Stimulated activated CD4-positive, alpha-beta T cell treated with anti-CD3 and anti-CD28 coated beads, Interleukin-1b, Interleukin-23, amount 100 ng/mL, for 4 hours (primary cell): ENCODE measurements around the gene SVOP.
"Not testable (repeated sequence)": the region's sequence is repeated elsewhere in the genome, so short reads cannot be mapped to it uniquely, and the experiment has no call there.

ENCODE experiments used
- DNase-seq, 2 donors: peaks; one replicate each; pipeline ENCODE4 v3.0.0-alpha.2; 2020; ENCODE audit warnings: low read depth in 2 of 2

The SVOP gene

DNA sequence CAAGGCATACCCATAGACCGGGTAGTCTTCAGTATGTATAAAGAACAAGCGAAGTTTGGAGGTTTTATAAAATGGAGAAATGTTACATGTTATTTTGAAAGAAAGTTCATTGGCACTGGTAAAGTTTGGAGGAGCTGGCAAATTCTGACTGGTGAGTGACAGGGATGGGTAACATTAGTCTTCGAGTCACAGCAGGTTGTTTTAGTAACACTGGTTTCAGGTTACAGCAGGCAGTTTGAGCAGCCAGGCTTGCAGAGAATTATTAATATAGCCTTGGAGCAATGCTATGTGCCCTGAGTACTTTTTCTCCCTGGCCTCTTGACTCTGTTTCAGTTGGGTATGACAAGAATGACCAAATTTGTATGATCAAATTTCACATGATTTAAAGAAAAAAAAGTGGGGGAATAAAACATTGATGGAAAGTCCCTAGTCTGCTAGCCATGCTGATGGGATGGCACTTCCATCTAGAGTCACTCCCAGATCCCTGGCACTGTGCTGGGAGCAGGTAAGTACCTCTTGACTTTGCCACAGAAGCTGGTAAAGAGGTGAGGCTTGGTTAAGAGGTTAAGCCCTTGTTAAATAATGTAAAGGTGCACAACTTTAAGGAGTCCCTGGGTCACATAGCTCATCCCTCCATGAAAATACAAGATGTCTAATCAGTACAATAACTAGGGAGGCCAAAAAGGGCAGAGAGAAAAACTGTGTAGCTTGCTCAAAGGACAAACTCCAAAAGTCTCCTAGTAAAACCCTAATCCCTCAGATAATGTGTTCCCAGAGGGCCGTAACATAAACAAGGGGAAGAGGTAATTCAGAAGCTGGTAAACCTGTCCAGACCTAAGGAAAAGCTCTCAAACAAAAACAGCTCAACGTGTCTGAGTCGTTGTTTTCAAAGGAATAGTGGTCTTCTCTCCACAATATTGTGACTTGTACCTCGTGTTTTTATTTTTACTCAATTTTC, 12.7 kb upstream of the SVOP start:
- no peak for DNase-seq

DNA sequence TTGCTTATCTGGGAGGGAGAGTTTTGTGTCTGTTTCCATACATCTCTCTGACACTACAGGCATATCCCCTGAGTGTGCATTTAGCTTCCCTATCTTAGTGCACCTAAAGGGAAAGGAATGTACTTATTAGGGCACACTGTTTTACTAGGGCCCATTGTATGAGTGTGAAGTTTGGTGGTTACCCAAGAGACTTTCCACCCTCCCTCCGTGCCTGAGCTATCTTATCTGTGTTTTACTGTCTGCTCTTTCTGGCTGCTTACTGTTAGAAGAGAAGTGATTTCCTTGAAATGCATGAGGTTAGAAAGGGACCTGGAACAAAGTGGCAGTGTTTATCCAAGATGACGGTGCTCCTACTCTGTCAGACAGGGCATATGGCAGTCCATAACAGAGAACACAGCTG, 8.5 kb upstream of the SVOP start:
- DNase-seq: no peak

DNA sequence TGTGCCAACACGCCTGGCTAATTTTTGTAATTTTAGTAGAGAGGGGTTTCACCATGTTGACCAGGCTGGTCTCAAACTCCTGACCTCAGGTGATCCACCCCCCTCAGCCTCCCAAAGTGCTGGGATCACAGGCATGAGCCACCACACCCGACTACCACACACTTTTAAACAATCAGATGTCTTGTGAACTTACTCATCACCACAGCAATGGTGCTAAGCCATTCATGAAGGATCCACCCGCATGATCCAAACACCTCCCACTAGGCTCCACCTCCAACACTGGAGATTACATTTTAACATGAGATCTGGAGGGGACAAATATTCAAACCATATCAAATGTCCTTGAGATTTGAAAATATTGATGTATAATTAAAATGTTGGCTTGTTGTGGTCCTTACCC, 7.8 kb upstream of the SVOP start:
- DNase-seq: not testable (repeated sequence)

DNA sequence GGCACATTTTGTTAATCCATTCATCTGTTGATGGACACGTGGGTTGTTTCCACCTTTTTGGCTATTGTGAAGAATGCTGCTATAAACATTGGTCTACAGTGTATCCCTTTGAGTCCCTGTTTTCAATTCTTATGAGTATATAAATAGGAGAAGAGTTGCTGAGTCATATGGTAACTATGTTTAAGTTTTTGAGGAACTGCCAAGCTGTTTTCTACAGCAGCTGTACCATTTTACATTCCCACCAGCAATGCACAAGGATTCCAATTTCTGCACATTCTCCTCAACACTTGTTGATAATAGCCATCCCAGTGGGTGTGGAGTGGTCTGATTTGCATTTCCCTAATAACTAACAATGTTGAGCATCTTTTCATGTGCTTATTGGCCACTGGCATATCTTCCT, 6.9 kb upstream of the SVOP start:
- DNase-seq: no peak

DNA sequence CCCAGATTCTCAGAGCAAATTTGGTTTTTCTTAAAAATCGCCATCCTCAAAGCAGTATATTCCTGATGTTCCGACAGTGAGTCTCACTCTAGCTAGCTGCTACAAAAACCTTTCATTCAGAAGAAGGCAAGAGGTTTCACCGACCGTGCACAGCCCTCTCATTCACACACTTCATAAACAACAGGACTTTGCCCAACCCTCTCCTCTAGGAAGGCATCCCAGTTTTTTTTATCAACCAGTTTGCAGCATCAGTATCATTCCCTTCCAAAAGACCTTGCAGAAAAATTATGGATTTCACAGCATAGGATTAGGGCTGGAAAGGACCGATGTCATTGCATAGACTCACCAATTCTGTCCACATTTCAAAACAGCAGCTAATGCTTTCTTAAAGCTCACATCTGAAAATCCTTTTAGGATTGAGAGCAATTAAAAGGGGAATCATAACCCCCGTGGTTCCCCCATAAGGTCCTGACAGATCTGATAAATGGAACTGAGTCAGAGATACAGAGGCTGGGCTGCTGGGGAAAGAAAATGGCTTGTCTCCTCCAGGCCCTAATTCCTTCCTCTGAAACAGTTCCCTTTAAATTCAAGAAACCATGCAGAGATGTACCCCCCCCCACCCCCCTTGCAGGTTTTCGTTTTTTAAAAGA, 597 bp downstream of the SVOP start:
- no peak for DNase-seq

DNA sequence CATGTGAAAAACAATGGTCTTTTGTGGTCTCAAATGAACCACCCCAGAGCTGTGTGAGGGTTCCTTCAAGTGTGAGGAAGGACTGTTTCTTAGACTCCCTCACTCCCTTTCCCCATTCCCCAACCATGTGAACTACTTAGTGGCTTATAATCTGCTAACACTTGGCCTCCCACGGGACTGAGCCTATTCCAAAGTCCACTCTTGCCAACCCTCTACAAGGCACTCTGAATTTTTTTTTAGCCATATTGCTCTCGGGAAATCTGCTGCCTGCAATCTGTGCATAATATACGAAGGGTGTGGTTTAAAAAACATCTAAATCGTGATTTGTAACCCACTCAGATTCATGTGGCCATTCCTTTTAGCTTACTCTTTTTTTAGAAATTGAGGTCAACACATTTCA, 2.6 kb downstream of the SVOP start:
- DNase-seq: no peak

DNA sequence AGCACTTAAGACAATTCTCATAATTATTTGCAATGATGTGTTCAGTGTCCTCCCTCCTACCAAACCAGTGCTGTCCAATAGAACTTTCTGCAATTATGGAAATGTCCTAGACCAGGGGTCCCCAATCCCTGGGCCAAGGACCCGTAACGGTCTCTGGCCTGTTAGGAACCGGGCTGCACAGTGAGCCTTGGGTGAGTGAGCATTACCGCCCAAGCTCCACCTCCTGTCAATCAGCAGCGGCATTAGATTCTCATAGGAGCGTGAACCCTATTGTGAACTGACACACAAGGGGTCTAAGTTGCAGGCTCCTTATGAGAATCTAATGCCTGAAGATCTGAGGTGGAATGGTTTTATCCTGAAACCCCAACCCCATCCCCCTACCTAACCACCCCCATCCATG, 3.9 kb downstream of the SVOP start:
- no peak for DNase-seq

DNA sequence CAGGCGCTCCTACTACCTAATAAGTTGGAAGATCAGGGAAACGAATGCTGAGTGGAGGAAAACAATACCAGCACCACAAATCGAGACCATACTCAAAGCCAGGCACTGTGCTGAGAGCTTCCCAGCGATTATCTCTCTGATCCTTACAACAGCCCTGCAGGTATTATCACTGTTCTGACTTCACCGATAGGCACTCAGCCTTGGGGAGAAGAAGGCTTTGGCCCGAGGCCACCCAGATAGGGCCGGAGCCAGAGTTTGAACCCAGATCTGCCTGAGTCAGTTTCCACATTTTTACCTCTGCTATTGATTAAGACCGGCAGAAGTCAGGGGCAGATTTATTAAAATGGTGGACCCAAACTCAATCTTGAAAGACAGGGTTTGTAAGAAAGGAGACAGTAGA, 4.9 kb downstream of the SVOP start:
- no peak for DNase-seq

DNA sequence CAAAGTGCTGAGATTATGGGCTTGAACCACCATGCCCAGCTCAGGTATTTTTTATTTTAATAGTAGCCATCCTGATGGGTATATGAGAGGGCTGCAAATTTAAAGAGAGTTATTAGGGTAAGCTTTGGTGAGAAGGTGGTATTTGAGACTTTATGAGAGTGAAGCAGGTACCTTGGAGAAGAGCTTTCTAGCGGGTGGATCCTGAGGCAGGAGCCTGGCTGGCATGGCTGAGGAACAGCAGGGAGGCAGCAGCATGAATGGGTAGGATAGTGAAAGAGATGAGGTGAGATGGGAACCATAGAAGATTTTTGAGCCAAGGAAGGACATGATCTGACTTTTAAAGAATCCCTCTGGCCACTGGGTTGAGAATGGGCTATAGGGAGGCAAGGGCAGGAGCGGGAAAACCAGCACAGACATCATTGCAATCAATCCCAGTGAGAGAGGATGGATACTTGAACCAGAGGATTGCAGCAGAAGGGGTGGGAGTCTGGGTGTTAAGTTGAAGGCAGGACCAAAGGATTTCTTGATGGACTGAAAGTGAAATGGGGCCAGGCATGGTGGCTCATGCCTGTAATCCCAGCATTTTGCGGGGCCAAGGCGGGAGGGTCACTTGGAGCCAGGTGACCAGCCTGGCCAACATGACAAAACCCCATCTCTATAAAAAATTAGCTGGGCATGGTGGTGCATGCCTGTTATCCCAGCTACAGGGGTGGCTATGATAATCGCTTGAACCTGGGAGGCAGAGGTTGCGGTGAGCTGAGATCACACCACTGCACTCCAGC, 5.7 kb downstream of the SVOP start:
- DNase-seq: no peak

DNA sequence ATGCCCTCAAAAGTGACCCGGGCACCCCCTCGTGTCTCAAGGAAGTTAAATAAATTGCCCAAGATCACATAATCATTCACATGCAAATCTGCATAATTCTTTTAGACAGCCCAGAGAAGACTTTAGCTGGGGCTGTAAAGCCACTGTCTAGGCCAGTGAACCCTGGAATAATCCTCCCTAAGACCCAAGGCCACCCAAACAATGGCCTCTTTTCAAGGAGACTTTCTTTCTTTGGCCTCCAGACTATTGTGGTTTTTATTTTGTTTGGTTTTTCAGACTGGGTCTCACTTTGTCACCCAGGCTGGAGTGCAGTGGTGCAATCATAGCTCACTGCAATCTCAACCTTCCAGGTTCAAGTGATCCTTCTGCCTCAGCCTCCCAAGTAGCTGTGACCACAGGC, 10.6 kb downstream of the SVOP start:
- no peak for DNase-seq

DNA sequence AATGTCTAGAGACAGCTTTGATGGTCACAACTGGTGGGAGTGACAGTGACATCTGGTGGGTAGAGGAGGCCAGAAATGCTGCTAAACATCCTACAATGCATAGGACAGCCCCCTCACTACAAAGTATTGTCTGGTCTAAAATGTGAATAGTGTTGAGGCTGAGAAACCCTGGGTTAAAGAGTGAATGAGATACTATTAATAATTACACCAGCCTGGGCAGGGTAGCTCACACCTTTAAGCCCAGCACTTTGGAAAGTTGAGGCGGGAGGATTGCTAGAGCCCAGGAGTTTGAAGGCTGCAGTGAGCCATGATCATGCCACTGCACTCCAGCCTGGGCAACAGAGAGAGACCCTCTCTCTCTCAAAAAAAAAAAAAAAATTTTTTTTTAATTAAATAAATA, 11.1 kb downstream of the SVOP start:
- DNase-seq: no peak

DNA sequence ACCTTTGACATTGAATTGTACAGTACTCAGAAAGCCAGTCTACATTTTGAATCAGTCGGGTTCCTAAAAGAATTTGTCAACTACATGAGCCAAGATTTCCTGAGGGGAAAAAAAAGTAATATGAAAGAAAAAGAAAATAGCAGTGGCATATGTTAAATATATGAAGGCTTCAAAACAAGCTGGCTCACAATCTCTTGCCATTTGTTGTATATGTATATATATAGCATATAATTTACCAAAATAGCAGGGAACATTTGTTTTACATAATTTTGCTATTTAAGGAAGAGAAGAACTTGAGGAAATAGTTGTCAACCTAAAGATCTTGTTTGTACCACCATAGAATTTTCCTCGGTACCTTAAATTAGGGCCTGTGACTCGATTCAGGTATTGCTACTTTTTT, 16.9 kb downstream of the SVOP start:
- no peak for DNase-seq

DNA sequence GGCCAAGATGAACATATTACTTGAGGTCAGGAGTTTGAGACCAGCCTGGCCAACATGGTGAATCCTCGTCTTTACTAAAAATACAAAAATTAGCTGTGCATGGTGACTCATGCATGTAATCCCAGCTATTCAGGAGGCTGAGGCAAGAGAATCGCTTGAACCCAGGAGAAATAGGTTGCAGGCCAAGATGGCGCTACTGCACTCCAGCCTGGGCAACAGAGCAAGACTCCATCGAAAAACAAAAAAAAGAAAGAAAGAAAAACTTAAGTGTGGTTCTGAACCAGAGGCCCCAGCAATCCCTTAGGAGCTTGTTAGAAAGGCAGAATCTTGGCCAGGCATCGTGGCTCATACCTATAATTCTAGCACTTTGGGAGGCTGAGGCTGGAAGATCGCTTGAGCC, 24.5 kb downstream of the SVOP start:
- no peak for DNase-seq

DNA sequence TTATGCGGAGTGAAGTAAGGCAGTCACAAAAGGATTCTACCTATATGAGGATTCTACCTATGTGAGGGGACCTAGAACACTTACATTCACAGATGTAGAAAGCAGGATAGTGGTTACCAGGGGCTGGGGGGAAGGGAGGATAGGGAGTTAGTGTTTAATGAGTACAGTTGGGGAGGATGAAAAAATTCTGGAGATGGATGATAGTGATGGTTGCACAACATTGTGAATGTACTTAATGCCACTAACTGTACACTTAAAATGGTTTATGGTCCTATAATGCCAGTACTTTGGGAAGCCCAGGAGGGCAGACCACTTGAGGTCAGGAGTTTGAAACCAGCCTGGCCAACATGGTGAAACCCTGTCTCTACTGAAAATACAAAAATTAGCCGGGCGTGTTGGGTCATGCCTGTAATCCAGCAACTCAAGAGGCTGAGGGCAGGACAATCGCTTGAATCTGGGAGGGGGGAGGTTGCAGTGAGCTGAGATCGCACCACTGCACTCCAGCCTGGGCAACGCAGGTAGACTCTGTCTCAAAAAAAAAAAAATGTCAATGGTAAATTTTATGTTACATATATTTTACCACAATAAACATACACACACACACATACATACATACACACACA, 25.4 kb downstream of the SVOP start:
- no peak for DNase-seq

DNA sequence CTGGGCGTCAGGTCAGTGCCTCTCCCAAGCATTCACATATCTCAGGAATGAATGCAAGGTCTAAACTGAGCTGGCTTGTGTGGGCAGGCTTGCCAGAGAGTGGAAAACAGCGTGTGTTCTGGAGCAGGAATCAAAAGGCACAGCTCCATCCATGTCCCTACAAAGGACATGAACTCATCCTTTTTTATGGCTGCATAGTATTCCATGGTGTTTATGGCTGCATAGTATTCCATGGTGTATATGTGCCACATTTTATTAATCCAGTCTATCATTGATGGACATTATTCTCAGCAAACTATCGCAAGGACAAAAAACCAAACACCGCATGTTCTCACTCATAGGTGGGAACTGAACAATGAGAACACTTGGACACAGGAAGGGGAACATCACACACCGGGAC, 30.8 kb downstream of the SVOP start:
- DNase-seq: not testable (repeated sequence)

DNA sequence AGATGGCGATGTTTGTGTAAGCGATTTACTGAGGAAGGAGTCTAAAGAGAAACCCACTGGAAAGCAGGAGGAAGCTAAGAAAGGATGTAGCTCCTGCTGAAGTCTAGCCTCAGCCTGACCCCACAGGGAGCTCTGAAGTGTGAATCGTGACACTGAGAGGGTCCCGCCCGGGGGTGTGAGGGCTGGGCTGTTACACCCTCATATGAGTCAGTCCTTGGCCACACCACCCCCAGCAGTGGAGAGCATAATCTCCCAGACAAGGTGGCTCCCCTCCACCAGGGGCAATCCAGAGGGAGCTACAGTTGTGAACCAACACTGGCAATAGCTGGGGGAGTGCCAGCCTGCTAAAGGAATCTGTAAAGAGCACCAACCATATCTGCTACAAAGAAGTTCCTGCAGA, 31.5 kb downstream of the SVOP start:
- DNase-seq: no peak

DNA sequence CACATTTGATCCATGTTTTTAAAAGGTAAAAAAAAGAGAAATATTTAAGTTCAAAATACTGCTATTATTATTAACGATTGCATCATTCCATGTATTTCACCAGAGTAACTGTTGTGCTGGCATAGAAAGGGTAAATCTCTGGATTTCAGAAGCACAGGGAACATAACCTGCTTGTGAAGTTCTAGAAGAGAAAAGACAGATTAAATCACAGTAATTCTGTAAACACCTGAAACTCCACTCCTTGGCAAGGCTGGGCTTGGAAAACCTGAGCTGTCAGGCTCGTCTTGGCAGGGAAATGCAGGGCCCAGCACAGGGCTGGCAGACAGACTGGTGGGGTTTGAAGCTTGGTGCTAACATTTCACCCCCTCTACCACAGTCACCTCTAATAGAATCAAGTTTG, 35.1 kb downstream of the SVOP start:
- no peak for DNase-seq

DNA sequence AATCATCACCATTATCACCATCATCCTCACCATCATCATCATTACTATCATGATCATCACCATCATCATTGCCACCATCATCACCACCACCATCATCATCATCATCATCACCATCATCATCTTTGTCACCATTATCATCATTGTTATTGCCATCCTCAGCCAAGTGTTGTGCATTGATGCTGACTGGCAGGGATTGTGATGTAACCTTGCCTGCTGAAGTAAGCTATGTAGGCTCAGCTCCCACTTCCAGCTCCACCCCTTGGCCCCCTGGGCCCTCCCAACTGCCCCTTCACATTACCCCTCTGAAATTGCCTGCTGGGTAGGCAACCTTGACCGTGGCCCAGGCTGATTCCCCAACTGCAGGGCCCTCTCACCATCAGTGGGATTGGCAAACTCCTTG, 37.6 kb downstream of the SVOP start:
- no peak for DNase-seq

DNA sequence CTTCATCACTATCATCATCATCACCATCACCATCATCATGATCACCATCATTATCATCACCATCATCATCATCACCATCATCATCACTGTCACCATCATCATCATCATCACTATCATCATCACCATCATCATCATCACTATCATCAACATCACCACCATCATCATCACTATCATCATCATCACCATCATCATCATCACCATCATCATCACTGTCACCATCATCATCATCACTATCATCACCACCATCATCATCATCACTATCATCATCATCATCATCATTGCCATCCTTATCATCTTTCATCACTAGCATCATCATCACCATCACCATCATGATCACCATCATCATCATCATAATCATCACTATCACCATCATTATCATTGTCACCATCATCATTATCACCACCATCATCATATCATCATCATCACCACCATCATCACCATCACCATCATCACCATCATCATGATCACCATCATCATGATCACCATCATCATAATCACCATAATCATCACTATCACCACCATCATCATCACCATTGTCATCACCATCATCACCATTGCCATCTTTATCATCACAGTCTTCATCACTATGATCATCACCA, 38.1 kb downstream of the SVOP start:
- no peak for DNase-seq

DNA sequence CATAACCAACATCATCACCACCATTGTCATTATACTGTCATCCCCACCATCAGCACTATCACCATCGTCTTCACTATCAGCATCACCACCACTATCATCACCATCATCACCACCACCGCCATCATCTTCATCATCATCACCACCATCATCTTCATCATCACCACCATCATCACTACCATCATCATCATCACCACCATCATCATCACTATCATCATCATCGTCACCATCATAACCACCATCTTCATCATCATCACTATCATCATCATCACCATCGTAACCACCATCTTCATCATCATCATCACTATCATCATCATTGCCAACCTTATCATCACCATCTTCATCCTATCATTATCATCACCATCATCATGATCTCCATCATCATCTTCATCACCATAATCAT, 39.0 kb downstream of the SVOP start:
- DNase-seq: no peak

DNA sequence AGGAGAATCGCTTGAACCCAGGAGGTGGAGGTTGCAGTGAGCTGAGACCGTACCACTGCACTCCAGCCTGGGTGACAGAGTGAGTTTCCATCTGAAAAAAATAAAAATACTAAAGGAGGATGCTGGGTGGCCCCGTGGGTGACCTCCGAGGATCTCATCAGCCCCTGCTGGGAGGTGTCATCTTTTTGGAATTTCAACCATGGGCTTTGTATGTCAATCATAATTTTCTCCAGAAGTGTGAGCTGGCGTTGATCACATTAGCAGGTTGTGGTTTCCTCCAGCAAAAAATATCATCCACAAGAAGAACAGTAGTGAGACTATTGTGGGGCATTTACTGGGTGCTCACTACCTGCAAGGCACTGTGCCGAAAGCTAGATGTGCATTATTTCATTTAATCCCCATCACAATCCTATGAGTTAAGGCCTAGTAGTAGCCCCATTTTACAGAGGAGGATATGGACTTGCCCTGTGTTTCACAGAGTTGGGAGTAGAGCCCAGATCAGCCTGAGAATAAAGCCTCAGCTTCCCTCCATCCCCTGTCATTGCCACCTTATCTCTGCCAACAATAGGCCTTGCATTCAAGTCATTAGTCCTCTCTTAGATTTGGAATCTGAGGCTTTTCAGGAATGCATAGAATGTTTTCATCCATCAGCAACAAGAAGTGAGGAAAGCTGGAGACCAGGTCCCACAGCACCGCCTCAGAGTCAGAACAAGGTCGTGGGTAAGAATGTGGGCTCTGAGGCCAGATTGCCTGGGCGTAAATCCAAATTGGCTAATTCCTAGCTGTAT, 39.8 kb downstream of the SVOP start:
- no peak for DNase-seq
